Ovary (tissue), 3 donors: ENCODE data around the gene MPC1L.
"Not testable (repeated sequence)": the region's sequence is repeated elsewhere in the genome, so short reads cannot be mapped to it uniquely, and the experiment has no call there.

Source experiments
- CTCF ChIP-seq, 3 donors: fragments of 450-650 bp in 2 of 3; fragments of 200-600 bp in 1 of 3; IDR thresholded peaks; one replicate each; pipeline versions ENCODE4 v1.5.1 to v1.8.0; 2016 to 2022; ENCODE audit warnings: antibody characterized with exemption in 3 of 3, mild to moderate bottlenecking in 1 of 3
- EP300 ChIP-seq: sonication (generic); formaldehyde crosslinking; IDR thresholded peaks from one replicate; pipeline ENCODE4 v1.6.1; 2017; ENCODE audit warnings: antibody characterized with exemption
- donor health status: DM: no; HTN: no; CAD: no.

- not testable (repeated sequence) for TF ChIP-seq CTCF (IDR thresholded peaks at IDR 0.05); EP300
Measured at GRCh38 chrX:40582178-40582577, 41.0 kb upstream of the MPC1L start.
